Heart left ventricle (tissue), 13 donors: Measurements from ENCODE around the gene CHIA.

Experiments used
- POLR2A ChIP-seq, 2 donors: fragments of 450-650 bp; IDR thresholded peaks; one replicate each; pipeline ENCODE4 v1.6.1; 2017; ENCODE audit warnings: antibody characterized with exemption in 2 of 2, mild to moderate bottlenecking in 2 of 2, moderate library complexity in 2 of 2
- TF ChIP-seq, protein P1 (sequence below), 12 donors: fragments of 200-600 bp; sonication (generic) in 4 of 12; IDR thresholded peaks; one replicate each; pipeline versions ENCODE4 v1.5.0 to v1.8.0; 2018 to 2022; ENCODE audit warnings: antibody characterized with exemption in 12 of 12, mild to moderate bottlenecking in 5 of 12
- donor health status: ischemic (EF 13 %, LVEDD 7.1; RV severe dilation, severe dysfunction).
- donor health status: DM: no; HTN: yes; CAD: no.
- donor health status: DM: no; HTN: no; CAD: no.
- donor health status: ischemic (EF 25% LVEDD 6.9; RV normal size, moderate dysfunction).
- donor health status: ischemic (EF 25% LVEDD 5.7; RV mildly dilated, moderate dysfunction).
- donor health status: ischemic (EF 35%, LVEDD 5.7; RV mildly dilated, moderate dysfunction).
- donor health status: nonischemic (EF 11% LVEDD 7.7; RV severe dilation, severe dysfunction).
- donor health status: DM: yes; HTN: yes; CAD: no.
- donor health status: PGD.
- donor health status: ischemic (EF 29% LVEDD 5.4; RV normal size, mild dysfunction).
- donor health status: nonischemic (EF 23%, LVEDD 6.1; RV moderate dilation, normal function).

DNA sequence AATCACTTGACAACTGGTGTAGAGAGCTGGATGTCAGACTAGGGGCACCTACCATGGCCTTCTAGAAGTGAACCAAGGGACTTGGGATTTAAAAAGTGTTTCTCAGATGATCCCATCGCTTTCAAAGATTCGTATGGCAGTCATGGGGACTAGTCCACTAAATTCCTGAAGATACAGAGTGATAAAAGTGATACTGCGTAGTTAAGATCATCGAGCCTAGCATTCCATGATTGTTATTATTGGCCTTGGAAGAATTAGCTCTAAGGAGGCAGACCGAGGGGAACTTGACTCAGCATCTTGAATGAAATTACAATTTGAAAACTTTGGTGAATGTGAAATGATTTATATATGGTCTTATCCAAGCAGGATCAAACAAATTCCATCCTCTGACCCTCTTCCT is 1.3 kb upstream of the CHIA start:
- TF ChIP-seq, protein P1, sequence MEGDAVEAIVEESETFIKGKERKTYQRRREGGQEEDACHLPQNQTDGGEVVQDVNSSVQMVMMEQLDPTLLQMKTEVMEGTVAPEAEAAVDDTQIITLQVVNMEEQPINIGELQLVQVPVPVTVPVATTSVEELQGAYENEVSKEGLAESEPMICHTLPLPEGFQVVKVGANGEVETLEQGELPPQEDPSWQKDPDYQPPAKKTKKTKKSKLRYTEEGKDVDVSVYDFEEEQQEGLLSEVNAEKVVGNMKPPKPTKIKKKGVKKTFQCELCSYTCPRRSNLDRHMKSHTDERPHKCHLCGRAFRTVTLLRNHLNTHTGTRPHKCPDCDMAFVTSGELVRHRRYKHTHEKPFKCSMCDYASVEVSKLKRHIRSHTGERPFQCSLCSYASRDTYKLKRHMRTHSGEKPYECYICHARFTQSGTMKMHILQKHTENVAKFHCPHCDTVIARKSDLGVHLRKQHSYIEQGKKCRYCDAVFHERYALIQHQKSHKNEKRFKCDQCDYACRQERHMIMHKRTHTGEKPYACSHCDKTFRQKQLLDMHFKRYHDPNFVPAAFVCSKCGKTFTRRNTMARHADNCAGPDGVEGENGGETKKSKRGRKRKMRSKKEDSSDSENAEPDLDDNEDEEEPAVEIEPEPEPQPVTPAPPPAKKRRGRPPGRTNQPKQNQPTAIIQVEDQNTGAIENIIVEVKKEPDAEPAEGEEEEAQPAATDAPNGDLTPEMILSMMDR (IDR thresholded peaks at IDR 0.05), result no peak
- TF ChIP-seq POLR2A (IDR thresholded peaks at IDR 0.05), result no peak
